HG03108 (cell line): ENCODE data around the gene FLOT2.
"Not testable (repeated sequence)": the region's sequence is repeated elsewhere in the genome, so short reads cannot be mapped to it uniquely, and the experiment has no call there.

Source experiments
- ATAC-seq: cut with Tn5 transposase; IDR thresholded peaks from one replicate; pipeline ENCODE4 v1.9.1; 2021; ENCODE audit warnings: moderate library complexity; ENCODE audit not compliant: unreplicated experiment

Gene FLOT2, protein sequence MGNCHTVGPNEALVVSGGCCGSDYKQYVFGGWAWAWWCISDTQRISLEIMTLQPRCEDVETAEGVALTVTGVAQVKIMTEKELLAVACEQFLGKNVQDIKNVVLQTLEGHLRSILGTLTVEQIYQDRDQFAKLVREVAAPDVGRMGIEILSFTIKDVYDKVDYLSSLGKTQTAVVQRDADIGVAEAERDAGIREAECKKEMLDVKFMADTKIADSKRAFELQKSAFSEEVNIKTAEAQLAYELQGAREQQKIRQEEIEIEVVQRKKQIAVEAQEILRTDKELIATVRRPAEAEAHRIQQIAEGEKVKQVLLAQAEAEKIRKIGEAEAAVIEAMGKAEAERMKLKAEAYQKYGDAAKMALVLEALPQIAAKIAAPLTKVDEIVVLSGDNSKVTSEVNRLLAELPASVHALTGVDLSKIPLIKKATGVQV

GRCh38 chr17:28896884-28897768 lies at the start of gene FLOT2:
FLOT2 (minus strand) TSS chr17:28897733; CDS start chr17:28897574, 159 bp downstream.
- ATAC-seq = no peak

GRCh38 chr17:28946239-28946638 lies 48.7 kb upstream of the FLOT2 start:
- ATAC-seq = no peak

- ATAC-seq = no peak
These were observed 47.6 kb upstream of the FLOT2 start for GRCh38 chr17:28944862-28945741.

- no peak for ATAC-seq
These were observed 46.8 kb upstream of the FLOT2 start for GRCh38 chr17:28944343-28944742.

- no peak for ATAC-seq
These were observed 45.4 kb upstream of the FLOT2 start for GRCh38 chr17:28942925-28943324.

DNA sequence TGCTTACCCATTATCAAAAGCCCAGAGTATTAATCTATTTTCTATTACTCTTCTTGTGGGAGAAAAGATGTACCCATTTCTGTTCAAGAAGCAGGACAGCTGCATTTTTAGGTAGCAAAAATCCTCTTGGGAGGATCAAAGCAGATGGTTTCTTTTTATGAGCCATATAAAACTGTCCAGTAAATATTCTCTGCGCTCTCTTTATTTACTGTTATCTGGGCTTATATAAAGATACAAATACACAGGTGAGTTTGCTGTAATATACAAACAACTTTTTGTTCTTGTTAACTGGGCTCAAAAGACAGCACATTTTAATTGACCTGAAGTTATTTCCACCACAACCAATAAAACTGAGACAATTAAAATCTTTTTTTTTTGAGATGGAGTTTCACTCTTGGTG lies 43.7 kb upstream of the FLOT2 start:
- no peak for ATAC-seq

GRCh38 chr17:28940675-28941074 lies 43.1 kb upstream of the FLOT2 start:
- ATAC-seq = no peak

DNA sequence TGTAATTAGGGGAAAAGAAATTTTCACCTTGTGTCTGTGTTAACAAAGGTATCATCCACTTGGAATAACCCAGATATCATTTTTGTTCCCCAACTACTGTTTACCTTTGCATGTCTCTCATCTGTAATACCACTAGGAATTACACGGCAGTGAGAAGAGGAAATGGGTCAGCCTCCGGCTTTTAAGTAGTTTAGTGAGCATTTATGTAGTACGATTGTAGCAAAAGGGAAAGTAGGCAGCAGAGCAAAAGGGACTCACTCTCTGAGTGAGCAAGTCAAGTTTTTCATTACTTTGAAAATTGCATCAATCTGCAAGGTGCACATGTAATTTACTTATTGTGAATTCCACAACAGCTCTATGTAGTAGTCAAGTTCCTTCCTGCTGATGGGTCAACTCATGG lies 42.6 kb upstream of the FLOT2 start:
- no peak for ATAC-seq

DNA sequence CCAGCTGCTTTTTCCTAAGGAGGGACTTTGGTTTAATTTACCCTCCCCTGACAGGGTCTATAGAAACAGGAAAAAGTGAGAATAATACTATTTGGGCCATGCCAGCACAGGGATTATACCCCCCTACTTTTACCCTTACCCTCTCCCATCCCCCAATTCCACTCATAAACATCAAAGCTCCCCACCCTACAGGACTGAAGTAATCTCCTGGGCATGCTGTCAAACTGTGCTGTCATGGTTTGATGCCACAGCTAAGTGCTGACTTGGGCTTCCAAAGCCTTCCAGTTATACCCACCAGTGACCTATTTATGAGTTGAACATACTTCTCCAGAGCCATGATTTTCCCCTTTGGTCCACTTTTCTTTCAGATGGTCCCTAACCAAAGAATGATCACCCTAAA lies 41.0 kb upstream of the FLOT2 start:
- ATAC-seq = no peak

DNA sequence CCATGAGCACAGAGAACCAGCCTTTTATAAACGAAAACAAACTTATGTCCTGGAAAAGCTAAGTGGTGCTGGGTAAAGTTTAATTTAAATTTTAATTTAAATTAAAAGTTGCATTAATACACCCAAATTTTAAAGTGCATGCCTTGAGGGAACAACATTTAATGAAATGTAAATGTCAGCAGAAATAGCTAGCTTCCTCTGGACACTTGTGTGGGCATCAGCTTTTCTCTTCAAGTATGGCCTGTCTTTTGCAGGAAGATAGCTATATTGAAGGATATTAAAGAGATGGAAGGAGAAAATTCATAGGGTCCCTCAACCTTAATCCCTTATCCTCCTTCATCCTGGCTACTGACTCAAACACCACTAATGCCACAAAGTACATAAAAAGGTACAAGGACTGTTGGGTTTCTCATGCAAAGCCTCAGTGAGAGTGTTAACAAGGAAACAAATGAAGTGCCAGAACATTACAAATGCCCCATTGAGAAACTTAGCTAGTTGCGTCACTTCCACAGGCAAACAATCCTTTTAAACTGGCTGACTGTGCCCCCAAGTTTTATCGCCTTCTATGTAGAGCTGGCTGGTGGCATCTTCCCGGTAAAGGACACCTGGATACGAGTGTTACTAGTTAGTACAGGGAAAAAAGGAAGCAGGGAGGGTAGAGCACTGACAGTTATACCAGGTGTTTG lies 39.7 kb upstream of the FLOT2 start:
- no peak for ATAC-seq

DNA sequence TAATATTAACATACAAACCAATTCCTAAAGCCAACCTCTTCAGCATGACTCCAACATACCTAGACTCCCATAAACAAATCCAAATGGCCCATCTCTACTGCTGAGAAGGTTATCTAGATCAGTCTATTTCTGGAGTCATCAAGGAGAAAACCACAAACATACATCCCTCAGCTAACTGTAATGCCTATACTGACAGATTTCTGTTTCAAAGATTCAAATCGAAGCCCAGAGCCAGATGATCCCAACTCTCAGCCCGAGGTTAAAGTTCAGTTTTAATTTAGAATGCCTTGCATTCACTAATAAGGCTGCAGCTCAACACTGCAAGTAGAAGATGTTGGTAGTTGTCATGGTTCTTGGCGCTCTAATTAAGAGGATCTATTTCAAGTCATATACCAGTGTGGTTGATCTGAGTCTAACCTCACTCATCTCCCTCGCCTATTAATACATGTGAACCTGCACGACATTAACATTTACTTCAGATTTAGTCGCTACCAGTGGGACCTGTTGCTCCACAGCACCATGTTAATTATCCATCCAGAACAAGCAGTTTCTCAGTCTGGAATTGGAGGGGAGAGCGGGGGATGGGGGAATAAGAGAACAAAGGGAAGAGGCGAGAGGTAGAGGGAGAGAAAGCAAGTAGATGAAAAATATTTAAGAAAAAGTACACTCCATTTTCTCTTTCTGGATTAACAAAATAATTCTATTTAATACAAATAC lies 38.4 kb upstream of the FLOT2 start:
- ATAC-seq = no peak

- ATAC-seq = not testable (repeated sequence)
These were observed 37.0 kb upstream of the FLOT2 start for GRCh38 chr17:28934508-28934907.

DNA sequence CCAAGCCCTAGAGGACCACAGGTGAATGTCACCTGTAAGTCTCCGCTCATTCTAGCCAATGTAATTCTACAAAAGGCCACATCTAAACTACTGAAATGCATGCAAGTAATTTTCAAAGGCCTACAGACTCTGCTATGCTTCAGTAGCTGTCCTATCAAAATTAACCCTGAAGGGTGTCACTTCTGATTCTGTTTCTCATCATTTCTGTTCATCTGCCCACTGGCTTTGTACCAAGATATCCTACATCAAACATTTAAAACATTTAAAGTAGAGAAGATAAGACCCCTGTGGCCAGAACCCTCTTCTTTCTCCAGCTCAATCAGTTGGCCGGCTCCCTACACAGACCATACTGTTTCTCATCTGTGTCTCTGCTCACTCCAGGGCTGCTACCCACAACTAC lies 32.3 kb upstream of the FLOT2 start:
- no peak for ATAC-seq

DNA sequence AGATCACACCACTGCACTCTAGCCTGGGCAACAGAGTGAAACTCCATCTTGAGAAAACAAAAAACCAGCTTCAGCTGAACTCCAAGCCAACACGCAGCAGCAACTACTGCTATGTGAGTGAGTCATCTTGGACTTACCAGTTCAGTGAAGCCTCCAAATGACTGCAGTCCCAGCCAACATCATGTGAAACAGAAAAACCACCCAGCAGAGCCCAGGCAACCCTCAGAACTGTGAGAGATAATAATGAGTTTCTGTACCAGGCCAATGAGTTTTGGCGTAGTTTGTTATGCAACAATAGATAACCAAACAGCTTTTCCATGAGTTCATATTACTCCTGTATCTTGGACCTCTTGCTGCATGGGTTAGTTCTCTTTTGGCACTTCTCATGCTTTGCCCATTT lies 30.5 kb upstream of the FLOT2 start:
- no peak for ATAC-seq

- no peak for ATAC-seq
These were observed 29.3 kb upstream of the FLOT2 start for GRCh38 chr17:28926786-28927185.

- ATAC-seq = no peak
These were observed 28.8 kb upstream of the FLOT2 start for GRCh38 chr17:28926366-28926765.

DNA sequence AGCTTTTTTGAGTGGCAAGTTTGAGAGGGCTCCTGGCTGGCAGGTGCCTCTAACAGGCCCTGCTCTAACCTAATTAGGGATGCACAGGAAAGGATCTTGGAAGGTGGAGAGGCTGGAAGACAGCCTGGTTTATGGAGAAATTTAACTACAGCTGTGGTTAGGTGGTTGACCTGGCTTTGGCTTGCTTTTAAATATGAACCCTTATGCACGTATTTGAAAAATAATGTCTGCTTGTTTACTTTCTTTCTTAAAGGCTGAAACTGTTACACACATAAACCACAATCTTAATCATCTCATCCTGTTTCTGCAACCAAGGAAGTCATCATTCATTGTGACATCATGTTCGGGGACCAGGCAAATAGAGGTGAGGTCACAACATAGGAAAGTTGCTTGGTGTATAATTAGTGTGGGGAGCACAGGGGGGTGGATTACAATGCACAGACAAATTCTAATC lies 28.4 kb upstream of the FLOT2 start:
- peak; percentile 48 for ATAC-seq

DNA sequence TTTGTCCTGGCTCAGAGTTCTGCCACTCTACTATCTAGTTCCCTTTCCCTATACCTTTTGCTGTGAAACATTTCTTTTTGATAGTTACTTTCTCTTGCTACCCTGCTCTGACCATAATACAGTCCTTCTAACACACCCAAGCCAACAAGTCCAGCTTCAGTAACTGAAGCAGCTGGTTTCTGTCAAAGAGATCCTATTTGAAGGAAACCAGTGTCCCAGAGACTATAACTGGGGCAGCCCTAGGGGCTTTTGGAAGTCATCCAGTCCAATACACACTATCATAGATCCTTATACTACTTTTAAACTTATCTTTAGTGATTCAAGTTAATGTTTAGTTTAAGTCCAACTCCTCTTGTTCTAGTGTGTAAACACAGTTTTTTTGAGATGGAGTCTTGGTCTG lies 22.7 kb upstream of the FLOT2 start:
- no peak for ATAC-seq

DNA sequence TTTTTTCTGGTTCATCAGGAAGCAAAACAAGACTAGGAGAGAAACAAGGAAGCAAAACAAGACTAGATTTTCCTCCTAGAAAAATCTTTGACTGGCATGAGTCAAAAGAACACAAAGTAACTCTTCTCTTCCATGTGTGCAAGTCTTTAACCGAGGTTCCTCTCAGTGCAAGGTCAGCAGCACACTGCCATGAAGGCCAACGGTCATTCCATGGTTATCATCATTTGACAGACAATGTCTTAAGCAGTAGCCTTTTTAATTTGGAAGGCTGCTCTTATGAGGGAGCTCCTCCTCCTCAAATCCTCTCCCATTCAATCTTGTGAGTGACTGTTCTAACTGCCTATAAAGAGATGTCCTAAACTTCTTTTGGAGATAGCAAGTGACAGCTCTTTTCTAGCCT lies 20.8 kb upstream of the FLOT2 start:
- no peak for ATAC-seq

DNA sequence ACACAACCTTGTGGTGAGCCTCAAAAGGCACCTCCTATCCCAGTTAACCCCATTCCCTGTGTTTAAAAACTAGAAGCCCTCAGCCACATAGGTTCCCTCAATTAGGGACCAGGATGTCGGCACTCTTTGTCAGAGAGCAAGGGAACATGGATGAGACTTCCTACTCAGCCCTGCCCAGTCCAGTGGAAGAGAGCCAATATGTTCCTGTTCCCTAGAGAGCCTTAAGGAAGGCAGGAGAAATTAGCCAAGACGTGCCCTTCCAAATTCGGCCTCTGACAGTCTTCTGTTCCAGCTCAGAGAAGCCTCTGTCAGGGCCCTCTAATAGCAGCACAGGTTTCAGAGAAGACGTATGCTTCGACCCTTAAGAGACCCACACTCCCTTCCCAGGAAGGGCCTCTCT lies 19.9 kb upstream of the FLOT2 start:
- ATAC-seq = no peak
